GM23338 (cell line): Measurements from ENCODE around the gene RAD52. TPM values are rescaled to one million over a fixed set of nuclear protein-coding genes. Genes with fewer than 3 reads are reported as not detected.

Experiments
- ATAC-seq: fragments of 200-7000 bp; cut with Tn5 transposase; 3 replicates; pipeline ENCODE4 v1.9.1; 2020
- DNase-seq: peaks from one replicate; pipeline ENCODE4 v3.0.0-alpha.2; 2015; ENCODE audit warnings: low spot score
- H2AFZ ChIP-seq: fragments of 200-600 bp; sonication (generic); 2 replicates; pipeline ENCODE4 v1.8.0; 2016; ENCODE audit warnings: antibody characterized with exemption, mild to moderate bottlenecking, moderate library complexity
- H3F3A ChIP-seq: fragments of 200-600 bp; sonication (generic); replicated peaks from 2 replicates; pipeline ENCODE4 v1.8.0; 2017; ENCODE audit warnings: antibody characterized with exemption, mixed run types, low read depth
- H3K27ac ChIP-seq: fragments of 200-600 bp; sonication (generic); 2 replicates; pipeline ENCODE4 v1.6.1; 2016; ENCODE audit warnings: low read depth
- H3K27me3 ChIP-seq: fragments of 200-600 bp; sonication (generic); 2 replicates; pipeline ENCODE4 v1.8.0; 2016; ENCODE audit warnings: mild to moderate bottlenecking, mixed run types, moderate library complexity; ENCODE audit not compliant: insufficient read depth
- H3K36me3 ChIP-seq: fragments of 200-600 bp; sonication (generic); 2 replicates; pipeline ENCODE4 v1.8.0; 2016; ENCODE audit warnings: mild to moderate bottlenecking; ENCODE audit not compliant: insufficient read depth
- H3K4me1 ChIP-seq: fragments of 200-600 bp; sonication (generic); 2 replicates; pipeline ENCODE4 v1.8.0; 2016; ENCODE audit warnings: mild to moderate bottlenecking, moderate library complexity; ENCODE audit not compliant: insufficient read depth
- H3K4me2 ChIP-seq: fragments of 200-600 bp; sonication (generic); 2 replicates; pipeline ENCODE4 v1.7.1; 2017; ENCODE audit warnings: mixed run types
- H3K4me3 ChIP-seq: fragments of 200-600 bp; sonication (generic); 2 replicates; pipeline ENCODE4 v1.6.1; 2016; ENCODE audit warnings: mixed run types
- H3K79me2 ChIP-seq: fragments of 200-600 bp; sonication (generic); replicated peaks from 2 replicates; pipeline ENCODE4 v1.8.0; 2017; ENCODE audit warnings: mild to moderate bottlenecking; ENCODE audit not compliant: insufficient read depth
- H3K9me2 ChIP-seq: fragments of 200-600 bp; sonication (generic); 2 replicates; pipeline ENCODE4 v1.8.0; 2017; ENCODE audit not compliant: insufficient read depth
- H4K20me1 ChIP-seq: fragments of 200-600 bp; sonication (generic); replicated peaks from 2 replicates; pipeline ENCODE4 v1.8.0; 2017; ENCODE audit warnings: mild to moderate bottlenecking; ENCODE audit not compliant: insufficient read depth
- H3K27ac Mint-ChIP-seq: 2 replicates; pipeline ENCODE4 v1.8.0; 2020; ENCODE audit warnings: inconsistent platforms, mild to moderate bottlenecking, moderate library complexity, mixed read lengths
- H3K27me3 Mint-ChIP-seq: 3 replicates; pipeline ENCODE4 v1.8.0; 2022; ENCODE audit warnings: low read depth, mild to moderate bottlenecking, moderate library complexity, mixed read lengths, inconsistent platforms; ENCODE audit not compliant: insufficient read depth, poor library complexity
- H3K36me3 Mint-ChIP-seq: 3 replicates; pipeline ENCODE4 v1.8.0; 2021; ENCODE audit warnings: low read depth, mild to moderate bottlenecking, inconsistent platforms, moderate library complexity, mixed read lengths
- H3K4me1 Mint-ChIP-seq: 3 replicates; pipeline ENCODE4 v1.8.0; 2020; ENCODE audit warnings: mild to moderate bottlenecking, inconsistent platforms, mixed read lengths
- H3K4me3 Mint-ChIP-seq: 3 replicates; pipeline ENCODE4 v1.8.0; 2021; ENCODE audit warnings: moderate library complexity, mild to moderate bottlenecking, inconsistent platforms, mixed read lengths
- H3K9me3 Mint-ChIP-seq: 3 replicates; pipeline ENCODE4 v1.8.0; 2020; ENCODE audit warnings: moderate library complexity, mild to moderate bottlenecking, inconsistent platforms, mixed read lengths
- CREB1 ChIP-seq: fragments of 250-450 bp; sonication (Bioruptor Pico); IDR thresholded peaks from 2 replicates; pipeline ENCODE4 v1.5.0; 2020; ENCODE audit warnings: low read depth, mild to moderate bottlenecking, moderate library complexity
- EZH2 ChIP-seq: fragments of 200-600 bp; sonication (generic); IDR thresholded peaks from one replicate; pipeline ENCODE4 v1.8.0; 2017; ENCODE audit warnings: antibody characterized with exemption, mild to moderate bottlenecking, low read depth; ENCODE audit not compliant: unreplicated experiment
- EZH2phosphoT487 ChIP-seq: fragments of 200-600 bp; sonication (generic); IDR thresholded peaks from one replicate; pipeline ENCODE4 v1.8.1; 2018; ENCODE audit warnings: antibody characterized with exemption; ENCODE audit not compliant: unreplicated experiment
- JUNB ChIP-seq: IDR thresholded peaks from one replicate; pipeline ENCODE4 v1.6.1; 2016; ENCODE audit warnings: antibody characterized with exemption; ENCODE audit not compliant: unreplicated experiment
- NANOG ChIP-seq: IDR thresholded peaks from 2 replicates; pipeline ENCODE4 v1.6.1; 2016; ENCODE audit warnings: antibody characterized with exemption, borderline replicate concordance
- POLR2AphosphoS5 ChIP-seq: IDR thresholded peaks from 2 replicates; pipeline ENCODE4 v1.6.1; 2016; ENCODE audit warnings: antibody characterized with exemption, low read depth
- STAT1 ChIP-seq: IDR thresholded peaks from one replicate; pipeline ENCODE4 v1.6.1; 2016; ENCODE audit warnings: antibody characterized with exemption; ENCODE audit not compliant: unreplicated experiment
- ZNF331 ChIP-seq: fragments of 250-450 bp; sonication (Bioruptor Pico); IDR thresholded peaks from 2 replicates; pipeline ENCODE4 v1.5.0; 2020; ENCODE audit warnings: low read depth, mild to moderate bottlenecking, moderate library complexity
- polyA plus RNA-seq: library from polyadenylated mRNA; unstranded; fragments of >200 nt; fragmentation: Nextera tagmentation; extraction: Ambion mirVana; gene quantifications from 2 replicates; pipeline ENCODE4 v1.2.1, GENCODE V29; 2016
- total RNA-seq: library from RNA; depleted of rRNA; stranded (reverse); fragments of >200 nt; shearing (Covaris generic); gene quantifications from 2 replicates; pipeline ENCODE4 v1.2.3, GENCODE V29; 2014
- TF ChIP-seq, protein P1 (sequence below), 2 experiments: fragments of 200-600 bp in 1 of 2; sonication (generic) in 1 of 2; conservative IDR thresholded peaks; 2 replicates each; pipeline versions ENCODE4 v1.5.1 to v1.6.1; 2016 to 2017; ENCODE audit warnings: antibody characterized with exemption in 2 of 2, low read depth in 2 of 2, mild to moderate bottlenecking in 2 of 2, moderate library complexity in 1 of 2
- TF ChIP-seq, protein P2 (sequence below): fragments of 250-450 bp; sonication (Bioruptor Pico); IDR thresholded peaks from 2 replicates; pipeline ENCODE4 v1.5.0; 2020; ENCODE audit warnings: mild to moderate bottlenecking, moderate library complexity

RAD52 gene
- total and polyA plus RNA-seq, 2 experiments from 2014 or later = 10.9 to 21.3 TPM

DNA sequence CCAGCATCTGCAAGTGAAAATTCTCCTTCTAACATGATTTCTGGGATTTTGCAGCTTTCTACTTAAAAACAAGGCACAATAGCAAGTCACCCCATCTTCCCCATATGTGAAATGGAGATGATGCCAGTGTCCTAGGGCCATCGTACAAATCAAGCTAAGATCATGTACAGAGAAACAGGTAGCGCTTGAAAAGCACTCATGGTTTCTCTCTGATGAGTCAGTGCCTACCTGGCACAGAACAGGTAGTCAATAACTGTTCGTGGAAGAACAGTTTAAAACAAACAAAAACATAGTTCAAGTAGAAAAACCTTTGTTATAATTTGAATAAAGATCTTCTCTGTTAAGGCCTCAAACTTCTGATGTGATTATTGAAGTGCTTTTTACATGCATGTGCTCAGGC is 46.9 kb downstream of the RAD52 start (continued):
- TF ChIP-seq, protein P1, sequence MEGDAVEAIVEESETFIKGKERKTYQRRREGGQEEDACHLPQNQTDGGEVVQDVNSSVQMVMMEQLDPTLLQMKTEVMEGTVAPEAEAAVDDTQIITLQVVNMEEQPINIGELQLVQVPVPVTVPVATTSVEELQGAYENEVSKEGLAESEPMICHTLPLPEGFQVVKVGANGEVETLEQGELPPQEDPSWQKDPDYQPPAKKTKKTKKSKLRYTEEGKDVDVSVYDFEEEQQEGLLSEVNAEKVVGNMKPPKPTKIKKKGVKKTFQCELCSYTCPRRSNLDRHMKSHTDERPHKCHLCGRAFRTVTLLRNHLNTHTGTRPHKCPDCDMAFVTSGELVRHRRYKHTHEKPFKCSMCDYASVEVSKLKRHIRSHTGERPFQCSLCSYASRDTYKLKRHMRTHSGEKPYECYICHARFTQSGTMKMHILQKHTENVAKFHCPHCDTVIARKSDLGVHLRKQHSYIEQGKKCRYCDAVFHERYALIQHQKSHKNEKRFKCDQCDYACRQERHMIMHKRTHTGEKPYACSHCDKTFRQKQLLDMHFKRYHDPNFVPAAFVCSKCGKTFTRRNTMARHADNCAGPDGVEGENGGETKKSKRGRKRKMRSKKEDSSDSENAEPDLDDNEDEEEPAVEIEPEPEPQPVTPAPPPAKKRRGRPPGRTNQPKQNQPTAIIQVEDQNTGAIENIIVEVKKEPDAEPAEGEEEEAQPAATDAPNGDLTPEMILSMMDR (conservative IDR thresholded peaks at IDR 0.05; ENCODE audit: low read depth in 2 of 2) = no peak

DNA sequence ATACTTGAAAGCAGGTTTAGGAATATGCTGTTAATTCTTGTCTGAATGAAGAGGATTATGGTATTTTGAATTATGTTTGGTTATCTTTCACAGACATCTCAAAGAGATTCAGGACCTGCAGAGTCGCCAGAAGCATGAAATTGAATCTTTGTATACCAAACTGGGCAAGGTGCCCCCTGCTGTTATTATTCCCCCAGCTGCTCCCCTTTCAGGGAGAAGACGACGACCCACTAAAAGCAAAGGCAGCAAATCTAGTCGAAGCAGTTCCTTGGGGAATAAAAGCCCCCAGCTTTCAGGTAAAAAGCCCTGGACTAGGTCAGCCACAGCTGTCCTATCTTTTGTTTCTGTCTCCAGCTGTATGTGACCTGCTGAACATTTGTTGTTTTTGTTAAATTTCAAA is 52.1 kb downstream of the RAD52 start:
- Histone ChIP-seq H3K4me3 (no peak overlapping the region), H3K9me2 (no peaks in the 10 kb centered on the region), H3K79me2 (no peaks in the 10 kb centered on the region), H3F3A (no peaks in the 10 kb centered on the region), H4K20me1 (peaks cover 9% of the 10 kb centered on the region), H2AFZ (no peak overlapping the region), H3K27me3 (no peaks in the 10 kb centered on the region), H3K27ac (no peak overlapping the region), H3K4me2 (no peak overlapping the region), H3K4me1 (no peaks in the 10 kb centered on the region), H3K36me3 (peaks cover 56% of the 10 kb centered on the region)
- Mint-ChIP-seq H3K27me3 (no peaks in the 10 kb centered on the region), H3K4me1 (no peaks in the 10 kb centered on the region), H3K9me3 (no peaks in the 10 kb centered on the region), H3K36me3 (peaks cover 73% of the 10 kb centered on the region), H3K4me3 (no peak overlapping the region), H3K27ac (no peak overlapping the region)
- TF ChIP-seq JUNB = no peak
- TF ChIP-seq EZH2phosphoT487 = no peak
- TF ChIP-seq CREB1 (CRISPR knock-in tag) = no peak
- no peak for TF ChIP-seq POLR2AphosphoS5
- TF ChIP-seq ZNF331 (CRISPR knock-in tag) = no peak
- DNase-seq (no peak), ATAC-seq (no peak)

DNA sequence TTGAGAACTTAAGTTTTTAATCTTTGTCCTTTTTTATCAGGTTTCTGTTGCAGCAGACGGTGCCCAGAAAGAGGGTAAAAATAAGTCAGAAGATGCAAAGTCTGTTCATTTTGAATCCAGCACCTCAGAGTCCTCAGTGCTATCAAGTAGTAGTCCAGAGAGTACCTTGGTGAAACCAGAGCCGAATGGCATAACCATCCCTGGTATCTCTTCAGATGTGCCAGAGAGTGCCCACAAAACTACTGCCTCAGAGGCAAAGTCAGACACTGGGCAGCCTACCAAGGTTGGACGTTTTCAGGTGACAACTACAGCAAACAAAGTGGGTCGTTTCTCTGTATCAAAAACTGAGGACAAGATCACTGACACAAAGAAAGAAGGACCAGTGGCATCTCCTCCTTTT is 53.5 kb downstream of the RAD52 start:
- no peak overlapping the region for H3K27ac ChIP-seq
- no peak for ATAC-seq
- Mint-ChIP-seq H3K27me3 (no peaks in the 10 kb centered on the region), H3K4me3 (no peak overlapping the region), H3K9me3 (no peaks in the 10 kb centered on the region), H3K4me1 (no peaks in the 10 kb centered on the region), H3K36me3 (peaks cover 68% of the 10 kb centered on the region), H3K27ac (no peak overlapping the region)
- no peak for DNase-seq
- no peak overlapping the region for H3K4me3 ChIP-seq
- no peaks in the 10 kb centered on the region for H3K27me3 ChIP-seq
- H3K79me2 ChIP-seq = no peaks in the 10 kb centered on the region
- H3K4me1 ChIP-seq = no peaks in the 10 kb centered on the region
- H3K4me2 ChIP-seq = no peak overlapping the region
- no peaks in the 10 kb centered on the region for H3F3A ChIP-seq
- H4K20me1 ChIP-seq = peaks cover 13% of the 10 kb centered on the region
- H3K36me3 ChIP-seq = peaks cover 49% of the 10 kb centered on the region
- no peaks in the 10 kb centered on the region for H3K9me2 ChIP-seq
- no peak overlapping the region for H2AFZ ChIP-seq
- TF ChIP-seq CREB1 (CRISPR knock-in tag) = no peak
- no peak for TF ChIP-seq EZH2
- TF ChIP-seq NANOG = no peak
- no peak for TF ChIP-seq STAT1
- no peak for TF ChIP-seq POLR2AphosphoS5
- TF ChIP-seq, protein P1 (conservative IDR thresholded peaks at IDR 0.05; ENCODE audit: low read depth in 2 of 2) = no peak
- TF ChIP-seq, protein P2, sequence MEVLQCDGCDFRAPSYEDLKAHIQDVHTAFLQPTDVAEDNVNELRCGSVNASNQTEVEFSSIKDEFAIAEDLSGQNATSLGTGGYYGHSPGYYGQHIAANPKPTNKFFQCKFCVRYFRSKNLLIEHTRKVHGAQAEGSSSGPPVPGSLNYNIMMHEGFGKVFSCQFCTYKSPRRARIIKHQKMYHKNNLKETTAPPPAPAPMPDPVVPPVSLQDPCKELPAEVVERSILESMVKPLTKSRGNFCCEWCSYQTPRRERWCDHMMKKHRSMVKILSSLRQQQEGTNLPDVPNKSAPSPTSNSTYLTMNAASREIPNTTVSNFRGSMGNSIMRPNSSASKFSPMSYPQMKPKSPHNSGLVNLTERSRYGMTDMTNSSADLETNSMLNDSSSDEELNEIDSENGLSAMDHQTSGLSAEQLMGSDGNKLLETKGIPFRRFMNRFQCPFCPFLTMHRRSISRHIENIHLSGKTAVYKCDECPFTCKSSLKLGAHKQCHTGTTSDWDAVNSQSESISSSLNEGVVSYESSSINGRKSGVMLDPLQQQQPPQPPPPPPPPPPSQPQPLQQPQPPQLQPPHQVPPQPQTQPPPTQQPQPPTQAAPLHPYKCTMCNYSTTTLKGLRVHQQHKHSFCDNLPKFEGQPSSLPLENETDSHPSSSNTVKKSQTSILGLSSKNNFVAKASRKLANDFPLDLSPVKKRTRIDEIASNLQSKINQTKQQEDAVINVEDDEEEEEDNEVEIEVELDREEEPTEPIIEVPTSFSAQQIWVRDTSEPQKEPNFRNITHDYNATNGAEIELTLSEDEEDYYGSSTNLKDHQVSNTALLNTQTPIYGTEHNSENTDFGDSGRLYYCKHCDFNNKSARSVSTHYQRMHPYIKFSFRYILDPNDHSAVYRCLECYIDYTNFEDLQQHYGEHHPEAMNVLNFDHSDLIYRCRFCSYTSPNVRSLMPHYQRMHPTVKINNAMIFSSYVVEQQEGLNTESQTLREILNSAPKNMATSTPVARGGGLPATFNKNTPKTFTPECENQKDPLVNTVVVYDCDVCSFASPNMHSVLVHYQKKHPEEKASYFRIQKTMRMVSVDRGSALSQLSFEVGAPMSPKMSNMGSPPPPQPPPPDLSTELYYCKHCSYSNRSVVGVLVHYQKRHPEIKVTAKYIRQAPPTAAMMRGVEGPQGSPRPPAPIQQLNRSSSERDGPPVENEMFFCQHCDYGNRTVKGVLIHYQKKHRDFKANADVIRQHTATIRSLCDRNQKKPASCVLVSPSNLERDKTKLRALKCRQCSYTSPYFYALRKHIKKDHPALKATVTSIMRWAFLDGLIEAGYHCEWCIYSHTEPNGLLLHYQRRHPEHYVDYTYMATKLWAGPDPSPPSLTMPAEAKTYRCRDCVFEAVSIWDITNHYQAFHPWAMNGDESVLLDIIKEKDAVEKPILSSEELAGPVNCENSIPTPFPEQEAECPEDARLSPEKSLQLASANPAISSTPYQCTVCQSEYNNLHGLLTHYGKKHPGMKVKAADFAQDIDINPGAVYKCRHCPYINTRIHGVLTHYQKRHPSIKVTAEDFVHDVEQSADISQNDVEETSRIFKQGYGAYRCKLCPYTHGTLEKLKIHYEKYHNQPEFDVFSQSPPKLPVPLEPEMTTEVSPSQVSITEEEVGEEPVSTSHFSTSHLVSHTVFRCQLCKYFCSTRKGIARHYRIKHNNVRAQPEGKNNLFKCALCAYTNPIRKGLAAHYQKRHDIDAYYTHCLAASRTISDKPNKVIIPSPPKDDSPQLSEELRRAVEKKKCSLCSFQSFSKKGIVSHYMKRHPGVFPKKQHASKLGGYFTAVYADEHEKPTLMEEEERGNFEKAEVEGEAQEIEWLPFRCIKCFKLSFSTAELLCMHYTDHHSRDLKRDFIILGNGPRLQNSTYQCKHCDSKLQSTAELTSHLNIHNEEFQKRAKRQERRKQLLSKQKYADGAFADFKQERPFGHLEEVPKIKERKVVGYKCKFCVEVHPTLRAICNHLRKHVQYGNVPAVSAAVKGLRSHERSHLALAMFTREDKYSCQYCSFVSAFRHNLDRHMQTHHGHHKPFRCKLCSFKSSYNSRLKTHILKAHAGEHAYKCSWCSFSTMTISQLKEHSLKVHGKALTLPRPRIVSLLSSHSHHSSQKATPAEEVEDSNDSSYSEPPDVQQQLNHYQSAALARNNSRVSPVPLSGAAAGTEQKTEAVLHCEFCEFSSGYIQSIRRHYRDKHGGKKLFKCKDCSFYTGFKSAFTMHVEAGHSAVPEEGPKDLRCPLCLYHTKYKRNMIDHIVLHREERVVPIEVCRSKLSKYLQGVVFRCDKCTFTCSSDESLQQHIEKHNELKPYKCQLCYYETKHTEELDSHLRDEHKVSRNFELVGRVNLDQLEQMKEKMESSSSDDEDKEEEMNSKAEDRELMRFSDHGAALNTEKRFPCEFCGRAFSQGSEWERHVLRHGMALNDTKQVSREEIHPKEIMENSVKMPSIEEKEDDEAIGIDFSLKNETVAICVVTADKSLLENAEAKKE (CRISPR knock-in tag) = no peak
